GM23338 (cell line): ENCODE results near the gene ARHGEF9. TPM values are rescaled to one million over a fixed set of nuclear protein-coding genes. Genes with fewer than 3 reads are reported as not detected.

Source experiments
- ATAC-seq: fragments of 200-7000 bp; cut with Tn5 transposase; 3 replicates; pipeline ENCODE4 v1.9.1; 2020
- DNase-seq: peaks from one replicate; pipeline ENCODE4 v3.0.0-alpha.2; 2015; ENCODE audit warnings: low spot score
- H2AFZ ChIP-seq: fragments of 200-600 bp; sonication (generic); 2 replicates; pipeline ENCODE4 v1.8.0; 2016; ENCODE audit warnings: antibody characterized with exemption, mild to moderate bottlenecking, moderate library complexity
- H3F3A ChIP-seq: fragments of 200-600 bp; sonication (generic); replicated peaks from 2 replicates; pipeline ENCODE4 v1.8.0; 2017; ENCODE audit warnings: antibody characterized with exemption, mixed run types, low read depth
- H3K27ac ChIP-seq: fragments of 200-600 bp; sonication (generic); 2 replicates; pipeline ENCODE4 v1.6.1; 2016; ENCODE audit warnings: low read depth
- H3K27me3 ChIP-seq: fragments of 200-600 bp; sonication (generic); 2 replicates; pipeline ENCODE4 v1.8.0; 2016; ENCODE audit warnings: mild to moderate bottlenecking, mixed run types, moderate library complexity; ENCODE audit not compliant: insufficient read depth
- H3K36me3 ChIP-seq: fragments of 200-600 bp; sonication (generic); 2 replicates; pipeline ENCODE4 v1.8.0; 2016; ENCODE audit warnings: mild to moderate bottlenecking; ENCODE audit not compliant: insufficient read depth
- H3K4me1 ChIP-seq: fragments of 200-600 bp; sonication (generic); 2 replicates; pipeline ENCODE4 v1.8.0; 2016; ENCODE audit warnings: mild to moderate bottlenecking, moderate library complexity; ENCODE audit not compliant: insufficient read depth
- H3K4me2 ChIP-seq: fragments of 200-600 bp; sonication (generic); 2 replicates; pipeline ENCODE4 v1.7.1; 2017; ENCODE audit warnings: mixed run types
- H3K4me3 ChIP-seq: fragments of 200-600 bp; sonication (generic); 2 replicates; pipeline ENCODE4 v1.6.1; 2016; ENCODE audit warnings: mixed run types
- H3K79me2 ChIP-seq: fragments of 200-600 bp; sonication (generic); replicated peaks from 2 replicates; pipeline ENCODE4 v1.8.0; 2017; ENCODE audit warnings: mild to moderate bottlenecking; ENCODE audit not compliant: insufficient read depth
- H3K9me2 ChIP-seq: fragments of 200-600 bp; sonication (generic); 2 replicates; pipeline ENCODE4 v1.8.0; 2017; ENCODE audit not compliant: insufficient read depth
- H4K20me1 ChIP-seq: fragments of 200-600 bp; sonication (generic); replicated peaks from 2 replicates; pipeline ENCODE4 v1.8.0; 2017; ENCODE audit warnings: mild to moderate bottlenecking; ENCODE audit not compliant: insufficient read depth
- H3K27ac Mint-ChIP-seq: 2 replicates; pipeline ENCODE4 v1.8.0; 2020; ENCODE audit warnings: inconsistent platforms, mild to moderate bottlenecking, moderate library complexity, mixed read lengths
- H3K27me3 Mint-ChIP-seq: 3 replicates; pipeline ENCODE4 v1.8.0; 2022; ENCODE audit warnings: low read depth, mild to moderate bottlenecking, moderate library complexity, mixed read lengths, inconsistent platforms; ENCODE audit not compliant: insufficient read depth, poor library complexity
- H3K36me3 Mint-ChIP-seq: 3 replicates; pipeline ENCODE4 v1.8.0; 2021; ENCODE audit warnings: low read depth, mild to moderate bottlenecking, inconsistent platforms, moderate library complexity, mixed read lengths
- H3K4me1 Mint-ChIP-seq: 3 replicates; pipeline ENCODE4 v1.8.0; 2020; ENCODE audit warnings: mild to moderate bottlenecking, inconsistent platforms, mixed read lengths
- H3K4me3 Mint-ChIP-seq: 3 replicates; pipeline ENCODE4 v1.8.0; 2021; ENCODE audit warnings: moderate library complexity, mild to moderate bottlenecking, inconsistent platforms, mixed read lengths
- H3K9me3 Mint-ChIP-seq: 3 replicates; pipeline ENCODE4 v1.8.0; 2020; ENCODE audit warnings: moderate library complexity, mild to moderate bottlenecking, inconsistent platforms, mixed read lengths
- CREB1 ChIP-seq: fragments of 250-450 bp; sonication (Bioruptor Pico); IDR thresholded peaks from 2 replicates; pipeline ENCODE4 v1.5.0; 2020; ENCODE audit warnings: low read depth, mild to moderate bottlenecking, moderate library complexity
- EZH2 ChIP-seq: fragments of 200-600 bp; sonication (generic); IDR thresholded peaks from one replicate; pipeline ENCODE4 v1.8.0; 2017; ENCODE audit warnings: antibody characterized with exemption, mild to moderate bottlenecking, low read depth; ENCODE audit not compliant: unreplicated experiment
- EZH2phosphoT487 ChIP-seq: fragments of 200-600 bp; sonication (generic); IDR thresholded peaks from one replicate; pipeline ENCODE4 v1.8.1; 2018; ENCODE audit warnings: antibody characterized with exemption; ENCODE audit not compliant: unreplicated experiment
- JUNB ChIP-seq: IDR thresholded peaks from one replicate; pipeline ENCODE4 v1.6.1; 2016; ENCODE audit warnings: antibody characterized with exemption; ENCODE audit not compliant: unreplicated experiment
- NANOG ChIP-seq: IDR thresholded peaks from 2 replicates; pipeline ENCODE4 v1.6.1; 2016; ENCODE audit warnings: antibody characterized with exemption, borderline replicate concordance
- POLR2AphosphoS5 ChIP-seq: IDR thresholded peaks from 2 replicates; pipeline ENCODE4 v1.6.1; 2016; ENCODE audit warnings: antibody characterized with exemption, low read depth
- STAT1 ChIP-seq: IDR thresholded peaks from one replicate; pipeline ENCODE4 v1.6.1; 2016; ENCODE audit warnings: antibody characterized with exemption; ENCODE audit not compliant: unreplicated experiment
- ZNF114 ChIP-seq: fragments of 250-450 bp; sonication (Bioruptor Pico); IDR thresholded peaks from 2 replicates; pipeline ENCODE4 v1.5.0; 2020; ENCODE audit warnings: mild to moderate bottlenecking, moderate library complexity
- ZNF331 ChIP-seq: fragments of 250-450 bp; sonication (Bioruptor Pico); IDR thresholded peaks from 2 replicates; pipeline ENCODE4 v1.5.0; 2020; ENCODE audit warnings: low read depth, mild to moderate bottlenecking, moderate library complexity
- polyA plus RNA-seq: library from polyadenylated mRNA; unstranded; fragments of >200 nt; fragmentation: Nextera tagmentation; extraction: Ambion mirVana; gene quantifications from 2 replicates; pipeline ENCODE4 v1.2.1, GENCODE V29; 2016
- total RNA-seq: library from RNA; depleted of rRNA; stranded (reverse); fragments of >200 nt; shearing (Covaris generic); gene quantifications from 2 replicates; pipeline ENCODE4 v1.2.3, GENCODE V29; 2014
- TF ChIP-seq, protein P1 (sequence below): fragments of 250-450 bp; sonication (Bioruptor Pico); IDR thresholded peaks from 2 replicates; pipeline ENCODE4 v1.5.0; 2020; ENCODE audit warnings: mild to moderate bottlenecking, moderate library complexity
- TF ChIP-seq, protein P2 (sequence below): IDR thresholded peaks from one replicate; pipeline ENCODE4 v1.6.1; 2018; ENCODE audit warnings: antibody characterized with exemption; ENCODE audit not compliant: unreplicated experiment
- TF ChIP-seq, protein P3 (sequence below), 2 experiments: fragments of 200-600 bp in 1 of 2; sonication (generic) in 1 of 2; conservative IDR thresholded peaks; 2 replicates each; pipeline versions ENCODE4 v1.5.1 to v1.6.1; 2016 to 2017; ENCODE audit warnings: antibody characterized with exemption in 2 of 2, low read depth in 2 of 2, mild to moderate bottlenecking in 2 of 2, moderate library complexity in 1 of 2
- TF ChIP-seq, protein P4 (sequence below): IDR thresholded peaks from 2 replicates; pipeline ENCODE4 v1.6.1; 2016; ENCODE audit warnings: antibody characterized with exemption

The ARHGEF9 gene
- total and polyA plus RNA-seq, 2 experiments from 2014 or later: 23.1 to 35.9 TPM

DNA sequence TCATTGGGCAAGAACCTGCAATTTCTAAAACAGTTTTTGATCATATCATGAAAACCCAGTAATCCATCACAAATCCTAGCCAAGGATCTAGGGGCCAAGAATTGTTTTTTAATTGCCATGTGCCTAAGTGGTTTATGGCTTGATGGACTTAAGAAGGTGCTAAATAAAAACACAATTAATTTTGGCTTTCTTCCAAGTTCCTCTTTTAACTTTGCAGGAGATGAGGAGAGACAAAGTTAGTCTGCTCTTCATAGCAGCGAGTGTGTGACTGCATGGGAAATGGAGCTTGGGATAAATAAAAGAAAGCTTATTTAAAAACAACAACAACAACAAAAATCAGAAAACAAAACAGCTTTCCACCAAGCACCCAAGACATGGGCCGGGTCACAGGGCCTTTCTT, 41.4 kb downstream of the ARHGEF9 start (continued):
- TF ChIP-seq STAT1: no peak
- TF ChIP-seq JUNB: no peak
- no peak for TF ChIP-seq POLR2AphosphoS5
- TF ChIP-seq ZNF331 (CRISPR knock-in tag): no peak
- no peak for TF ChIP-seq EZH2
- TF ChIP-seq EZH2phosphoT487: no peak

DNA sequence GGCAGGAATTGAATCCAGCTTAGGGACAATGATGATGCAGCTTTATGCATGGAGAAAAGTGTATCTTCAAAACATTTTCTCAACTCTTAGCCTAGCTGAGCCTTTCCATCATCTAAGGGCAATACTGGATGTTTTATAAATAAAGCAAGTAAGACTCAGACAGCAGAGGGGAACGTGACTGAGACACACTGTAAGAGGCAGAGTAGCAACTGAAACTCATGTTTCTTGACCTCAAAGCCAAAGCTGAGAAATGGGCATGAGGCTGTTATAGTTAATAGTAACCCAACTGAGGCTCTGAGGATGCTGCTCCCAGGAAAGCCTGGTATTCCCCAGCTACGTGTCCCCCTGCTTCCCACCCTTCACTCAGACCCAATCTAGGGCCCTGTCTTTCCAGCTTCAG, 44.6 kb downstream of the ARHGEF9 start:
- no peaks in the 10 kb centered on the region for H3K9me3 Mint-ChIP-seq
- H3K4me3 Mint-ChIP-seq: no peak overlapping the region

More for the DNA sequence above, 44.6 kb downstream of the ARHGEF9 start:
- Mint-ChIP-seq H3K27ac (no peak overlapping the region), H3K36me3 (0 out of 3 replicates have a peak, but pooled peaks cover 3% of the 10 kb centered on the region), H3K4me1 (peaks cover 28% of the 10 kb centered on the region; the same call in 2 of the 3 replicates), H3K27me3 (no peaks in the 10 kb centered on the region)
- H4K20me1 ChIP-seq: peaks cover 3% of the 10 kb centered on the region
- ATAC-seq: no peak
- H3K4me2 ChIP-seq: no peak overlapping the region
- no peak for DNase-seq
- no peak overlapping the region for H3K4me3 ChIP-seq
- no peaks in the 10 kb centered on the region for H3K27me3 ChIP-seq
- no peaks in the 10 kb centered on the region for H3K36me3 ChIP-seq
- TF ChIP-seq, protein P1, sequence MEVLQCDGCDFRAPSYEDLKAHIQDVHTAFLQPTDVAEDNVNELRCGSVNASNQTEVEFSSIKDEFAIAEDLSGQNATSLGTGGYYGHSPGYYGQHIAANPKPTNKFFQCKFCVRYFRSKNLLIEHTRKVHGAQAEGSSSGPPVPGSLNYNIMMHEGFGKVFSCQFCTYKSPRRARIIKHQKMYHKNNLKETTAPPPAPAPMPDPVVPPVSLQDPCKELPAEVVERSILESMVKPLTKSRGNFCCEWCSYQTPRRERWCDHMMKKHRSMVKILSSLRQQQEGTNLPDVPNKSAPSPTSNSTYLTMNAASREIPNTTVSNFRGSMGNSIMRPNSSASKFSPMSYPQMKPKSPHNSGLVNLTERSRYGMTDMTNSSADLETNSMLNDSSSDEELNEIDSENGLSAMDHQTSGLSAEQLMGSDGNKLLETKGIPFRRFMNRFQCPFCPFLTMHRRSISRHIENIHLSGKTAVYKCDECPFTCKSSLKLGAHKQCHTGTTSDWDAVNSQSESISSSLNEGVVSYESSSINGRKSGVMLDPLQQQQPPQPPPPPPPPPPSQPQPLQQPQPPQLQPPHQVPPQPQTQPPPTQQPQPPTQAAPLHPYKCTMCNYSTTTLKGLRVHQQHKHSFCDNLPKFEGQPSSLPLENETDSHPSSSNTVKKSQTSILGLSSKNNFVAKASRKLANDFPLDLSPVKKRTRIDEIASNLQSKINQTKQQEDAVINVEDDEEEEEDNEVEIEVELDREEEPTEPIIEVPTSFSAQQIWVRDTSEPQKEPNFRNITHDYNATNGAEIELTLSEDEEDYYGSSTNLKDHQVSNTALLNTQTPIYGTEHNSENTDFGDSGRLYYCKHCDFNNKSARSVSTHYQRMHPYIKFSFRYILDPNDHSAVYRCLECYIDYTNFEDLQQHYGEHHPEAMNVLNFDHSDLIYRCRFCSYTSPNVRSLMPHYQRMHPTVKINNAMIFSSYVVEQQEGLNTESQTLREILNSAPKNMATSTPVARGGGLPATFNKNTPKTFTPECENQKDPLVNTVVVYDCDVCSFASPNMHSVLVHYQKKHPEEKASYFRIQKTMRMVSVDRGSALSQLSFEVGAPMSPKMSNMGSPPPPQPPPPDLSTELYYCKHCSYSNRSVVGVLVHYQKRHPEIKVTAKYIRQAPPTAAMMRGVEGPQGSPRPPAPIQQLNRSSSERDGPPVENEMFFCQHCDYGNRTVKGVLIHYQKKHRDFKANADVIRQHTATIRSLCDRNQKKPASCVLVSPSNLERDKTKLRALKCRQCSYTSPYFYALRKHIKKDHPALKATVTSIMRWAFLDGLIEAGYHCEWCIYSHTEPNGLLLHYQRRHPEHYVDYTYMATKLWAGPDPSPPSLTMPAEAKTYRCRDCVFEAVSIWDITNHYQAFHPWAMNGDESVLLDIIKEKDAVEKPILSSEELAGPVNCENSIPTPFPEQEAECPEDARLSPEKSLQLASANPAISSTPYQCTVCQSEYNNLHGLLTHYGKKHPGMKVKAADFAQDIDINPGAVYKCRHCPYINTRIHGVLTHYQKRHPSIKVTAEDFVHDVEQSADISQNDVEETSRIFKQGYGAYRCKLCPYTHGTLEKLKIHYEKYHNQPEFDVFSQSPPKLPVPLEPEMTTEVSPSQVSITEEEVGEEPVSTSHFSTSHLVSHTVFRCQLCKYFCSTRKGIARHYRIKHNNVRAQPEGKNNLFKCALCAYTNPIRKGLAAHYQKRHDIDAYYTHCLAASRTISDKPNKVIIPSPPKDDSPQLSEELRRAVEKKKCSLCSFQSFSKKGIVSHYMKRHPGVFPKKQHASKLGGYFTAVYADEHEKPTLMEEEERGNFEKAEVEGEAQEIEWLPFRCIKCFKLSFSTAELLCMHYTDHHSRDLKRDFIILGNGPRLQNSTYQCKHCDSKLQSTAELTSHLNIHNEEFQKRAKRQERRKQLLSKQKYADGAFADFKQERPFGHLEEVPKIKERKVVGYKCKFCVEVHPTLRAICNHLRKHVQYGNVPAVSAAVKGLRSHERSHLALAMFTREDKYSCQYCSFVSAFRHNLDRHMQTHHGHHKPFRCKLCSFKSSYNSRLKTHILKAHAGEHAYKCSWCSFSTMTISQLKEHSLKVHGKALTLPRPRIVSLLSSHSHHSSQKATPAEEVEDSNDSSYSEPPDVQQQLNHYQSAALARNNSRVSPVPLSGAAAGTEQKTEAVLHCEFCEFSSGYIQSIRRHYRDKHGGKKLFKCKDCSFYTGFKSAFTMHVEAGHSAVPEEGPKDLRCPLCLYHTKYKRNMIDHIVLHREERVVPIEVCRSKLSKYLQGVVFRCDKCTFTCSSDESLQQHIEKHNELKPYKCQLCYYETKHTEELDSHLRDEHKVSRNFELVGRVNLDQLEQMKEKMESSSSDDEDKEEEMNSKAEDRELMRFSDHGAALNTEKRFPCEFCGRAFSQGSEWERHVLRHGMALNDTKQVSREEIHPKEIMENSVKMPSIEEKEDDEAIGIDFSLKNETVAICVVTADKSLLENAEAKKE (CRISPR knock-in tag): no peak
- TF ChIP-seq EZH2 (no peak), STAT1 (no peak), JUNB (no peak), ZNF331 (CRISPR knock-in tag) (no peak), POLR2AphosphoS5 (no peak), EZH2phosphoT487 (no peak), ZNF114 (CRISPR knock-in tag) (no peak), CREB1 (CRISPR knock-in tag) (no peak), NANOG (no peak)
- TF ChIP-seq, protein P2, sequence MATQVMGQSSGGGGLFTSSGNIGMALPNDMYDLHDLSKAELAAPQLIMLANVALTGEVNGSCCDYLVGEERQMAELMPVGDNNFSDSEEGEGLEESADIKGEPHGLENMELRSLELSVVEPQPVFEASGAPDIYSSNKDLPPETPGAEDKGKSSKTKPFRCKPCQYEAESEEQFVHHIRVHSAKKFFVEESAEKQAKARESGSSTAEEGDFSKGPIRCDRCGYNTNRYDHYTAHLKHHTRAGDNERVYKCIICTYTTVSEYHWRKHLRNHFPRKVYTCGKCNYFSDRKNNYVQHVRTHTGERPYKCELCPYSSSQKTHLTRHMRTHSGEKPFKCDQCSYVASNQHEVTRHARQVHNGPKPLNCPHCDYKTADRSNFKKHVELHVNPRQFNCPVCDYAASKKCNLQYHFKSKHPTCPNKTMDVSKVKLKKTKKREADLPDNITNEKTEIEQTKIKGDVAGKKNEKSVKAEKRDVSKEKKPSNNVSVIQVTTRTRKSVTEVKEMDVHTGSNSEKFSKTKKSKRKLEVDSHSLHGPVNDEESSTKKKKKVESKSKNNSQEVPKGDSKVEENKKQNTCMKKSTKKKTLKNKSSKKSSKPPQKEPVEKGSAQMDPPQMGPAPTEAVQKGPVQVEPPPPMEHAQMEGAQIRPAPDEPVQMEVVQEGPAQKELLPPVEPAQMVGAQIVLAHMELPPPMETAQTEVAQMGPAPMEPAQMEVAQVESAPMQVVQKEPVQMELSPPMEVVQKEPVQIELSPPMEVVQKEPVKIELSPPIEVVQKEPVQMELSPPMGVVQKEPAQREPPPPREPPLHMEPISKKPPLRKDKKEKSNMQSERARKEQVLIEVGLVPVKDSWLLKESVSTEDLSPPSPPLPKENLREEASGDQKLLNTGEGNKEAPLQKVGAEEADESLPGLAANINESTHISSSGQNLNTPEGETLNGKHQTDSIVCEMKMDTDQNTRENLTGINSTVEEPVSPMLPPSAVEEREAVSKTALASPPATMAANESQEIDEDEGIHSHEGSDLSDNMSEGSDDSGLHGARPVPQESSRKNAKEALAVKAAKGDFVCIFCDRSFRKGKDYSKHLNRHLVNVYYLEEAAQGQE: no peak
- TF ChIP-seq, protein P3, sequence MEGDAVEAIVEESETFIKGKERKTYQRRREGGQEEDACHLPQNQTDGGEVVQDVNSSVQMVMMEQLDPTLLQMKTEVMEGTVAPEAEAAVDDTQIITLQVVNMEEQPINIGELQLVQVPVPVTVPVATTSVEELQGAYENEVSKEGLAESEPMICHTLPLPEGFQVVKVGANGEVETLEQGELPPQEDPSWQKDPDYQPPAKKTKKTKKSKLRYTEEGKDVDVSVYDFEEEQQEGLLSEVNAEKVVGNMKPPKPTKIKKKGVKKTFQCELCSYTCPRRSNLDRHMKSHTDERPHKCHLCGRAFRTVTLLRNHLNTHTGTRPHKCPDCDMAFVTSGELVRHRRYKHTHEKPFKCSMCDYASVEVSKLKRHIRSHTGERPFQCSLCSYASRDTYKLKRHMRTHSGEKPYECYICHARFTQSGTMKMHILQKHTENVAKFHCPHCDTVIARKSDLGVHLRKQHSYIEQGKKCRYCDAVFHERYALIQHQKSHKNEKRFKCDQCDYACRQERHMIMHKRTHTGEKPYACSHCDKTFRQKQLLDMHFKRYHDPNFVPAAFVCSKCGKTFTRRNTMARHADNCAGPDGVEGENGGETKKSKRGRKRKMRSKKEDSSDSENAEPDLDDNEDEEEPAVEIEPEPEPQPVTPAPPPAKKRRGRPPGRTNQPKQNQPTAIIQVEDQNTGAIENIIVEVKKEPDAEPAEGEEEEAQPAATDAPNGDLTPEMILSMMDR (conservative IDR thresholded peaks at IDR 0.05; ENCODE audit: low read depth in 2 of 2): no peak
- TF ChIP-seq, protein P4, sequence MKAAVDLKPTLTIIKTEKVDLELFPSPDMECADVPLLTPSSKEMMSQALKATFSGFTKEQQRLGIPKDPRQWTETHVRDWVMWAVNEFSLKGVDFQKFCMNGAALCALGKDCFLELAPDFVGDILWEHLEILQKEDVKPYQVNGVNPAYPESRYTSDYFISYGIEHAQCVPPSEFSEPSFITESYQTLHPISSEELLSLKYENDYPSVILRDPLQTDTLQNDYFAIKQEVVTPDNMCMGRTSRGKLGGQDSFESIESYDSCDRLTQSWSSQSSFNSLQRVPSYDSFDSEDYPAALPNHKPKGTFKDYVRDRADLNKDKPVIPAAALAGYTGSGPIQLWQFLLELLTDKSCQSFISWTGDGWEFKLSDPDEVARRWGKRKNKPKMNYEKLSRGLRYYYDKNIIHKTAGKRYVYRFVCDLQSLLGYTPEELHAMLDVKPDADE: no peak
- H3K27ac ChIP-seq: no peak overlapping the region
- peaks cover 9% of the 10 kb centered on the region; the same call in 1 of the 2 replicates for H3K4me1 ChIP-seq
- no peaks in the 10 kb centered on the region for H3F3A ChIP-seq
- H3K9me2 ChIP-seq: no peaks in the 10 kb centered on the region
- peaks cover 48% of the 10 kb centered on the region for H3K79me2 ChIP-seq
- no peak overlapping the region for H2AFZ ChIP-seq
